ENCODE results near the gene MAP3K20. TPM values are rescaled to one million over a fixed set of nuclear protein-coding genes. Genes with fewer than 3 reads are reported as not detected.

MAP3K20 gene
- total RNA-seq, 3 donors from 2014 or later, result 34.8 to 67.0 (median 42.9) TPM

DNA sequence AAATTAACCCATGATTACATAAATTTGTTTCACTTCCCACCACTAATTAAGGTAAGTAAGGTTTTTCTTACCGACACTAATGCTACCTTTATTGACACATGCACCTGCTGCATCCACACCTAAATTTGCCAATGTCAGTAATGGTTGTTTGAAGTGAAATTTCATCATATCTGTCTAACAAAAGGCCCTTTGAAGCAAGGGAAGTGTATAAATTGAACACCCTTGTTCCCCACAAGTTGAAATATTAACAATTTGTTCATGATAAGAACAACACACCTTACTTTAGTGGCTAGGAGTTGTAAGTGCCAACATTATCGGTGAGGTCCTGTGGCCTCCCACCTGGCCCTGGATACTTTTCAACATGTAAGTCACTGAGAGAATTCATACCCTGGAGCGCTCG is 162.7 kb downstream of the MAP3K20 start:
- Histone ChIP-seq H3K4me1 (no peaks in the 10 kb centered on the region), H3K9me3 (no peaks in the 10 kb centered on the region), H3K36me3 (no peaks in the 10 kb centered on the region), H3K27me3 (no peaks in the 10 kb centered on the region), H3K4me3 (no peak overlapping the region), H3K27ac (no peak overlapping the region)
- intact Hi-C loops (cut with DNase I; ENCODE audit: low total_unique reads), result no loop called here
- TF ChIP-seq CTCF (IDR thresholded peaks at IDR 0.05) (no peak), POLR2AphosphoS5 (IDR thresholded peaks at IDR 0.05) (no peak), POLR2A (IDR thresholded peaks at IDR 0.05) (no peak)
- no peak for DNase-seq (ENCODE audit: low spot score in 2 of 2)

DNA sequence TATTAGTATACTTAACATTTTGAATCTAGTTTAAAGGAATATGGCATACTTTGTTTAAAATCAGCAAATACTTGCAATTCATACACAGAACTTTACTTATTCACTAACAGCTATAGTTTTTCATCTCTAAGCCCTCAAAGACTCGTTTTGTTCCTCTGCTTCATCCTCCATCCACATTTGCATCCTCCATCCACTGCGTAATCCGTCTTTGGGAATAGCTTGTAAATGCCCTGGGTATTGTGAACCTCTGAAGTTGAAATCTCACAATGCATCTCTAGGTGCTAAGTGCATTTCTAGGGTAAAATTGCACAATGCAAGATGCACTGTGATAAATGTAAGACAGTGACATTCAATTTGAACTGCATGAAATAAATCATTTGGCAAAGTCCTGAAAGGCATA is 163.2 kb downstream of the MAP3K20 start:
- H3K27me3 ChIP-seq, result no peaks in the 10 kb centered on the region
- intact Hi-C loops (cut with DNase I; ENCODE audit: low total_unique reads), result no loop called here
- no peaks in the 10 kb centered on the region for H3K4me1 ChIP-seq
- no peak for TF ChIP-seq CTCF (IDR thresholded peaks at IDR 0.05)
- no peak for TF ChIP-seq POLR2A (IDR thresholded peaks at IDR 0.05)
- TF ChIP-seq POLR2AphosphoS5 (IDR thresholded peaks at IDR 0.05), result no peak
- H3K9me3 ChIP-seq, result no peaks in the 10 kb centered on the region
- no peak overlapping the region for H3K4me3 ChIP-seq
- DNase-seq (ENCODE audit: low spot score in 2 of 2), result no peak
- no peaks in the 10 kb centered on the region for H3K36me3 ChIP-seq
- H3K27ac ChIP-seq, result no peak overlapping the region

DNA sequence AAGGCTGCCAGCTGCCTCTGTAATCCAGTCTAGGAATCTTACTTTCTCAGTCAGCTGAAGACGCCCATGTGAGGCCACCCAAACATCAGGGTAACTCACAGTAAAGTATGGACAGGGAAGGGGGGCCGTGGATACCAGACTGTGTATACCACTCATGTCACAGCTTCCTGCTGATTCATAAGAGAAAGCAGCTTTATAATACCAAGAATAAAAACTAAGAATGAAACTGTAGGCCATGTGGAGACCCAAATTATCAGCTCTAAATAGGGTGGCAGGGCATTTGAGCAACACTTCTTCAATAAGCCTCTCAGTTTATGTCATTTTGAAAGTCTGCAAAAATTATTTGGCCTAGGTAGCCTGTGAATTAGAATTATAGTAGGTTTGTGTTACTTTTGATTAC is 164.0 kb downstream of the MAP3K20 start:
- no peaks in the 10 kb centered on the region for H3K36me3 ChIP-seq
- no peaks in the 10 kb centered on the region for H3K27me3 ChIP-seq
- H3K4me3 ChIP-seq, result no peak overlapping the region
- intact Hi-C loops (cut with DNase I; ENCODE audit: low total_unique reads), result no loop called here
- no peaks in the 10 kb centered on the region for H3K4me1 ChIP-seq
- H3K9me3 ChIP-seq, result no peaks in the 10 kb centered on the region
- H3K27ac ChIP-seq, result no peak overlapping the region
- TF ChIP-seq CTCF (IDR thresholded peaks at IDR 0.05) (no peak), POLR2A (IDR thresholded peaks at IDR 0.05) (no peak), POLR2AphosphoS5 (IDR thresholded peaks at IDR 0.05) (no peak)
- DNase-seq (ENCODE audit: low spot score in 2 of 2), result no peak

- DNase-seq (ENCODE audit: low spot score in 2 of 2), result no peak
- Histone ChIP-seq H3K4me1 (no peaks in the 10 kb centered on the region), H3K4me3 (no peak overlapping the region), H3K9me3 (no peaks in the 10 kb centered on the region), H3K27ac (no peak overlapping the region), H3K27me3 (no peaks in the 10 kb centered on the region), H3K36me3 (no peaks in the 10 kb centered on the region)
- intact Hi-C loops (cut with DNase I; ENCODE audit: low total_unique reads), result no loop called here
- TF ChIP-seq CTCF (IDR thresholded peaks at IDR 0.05) (no peak), POLR2AphosphoS5 (IDR thresholded peaks at IDR 0.05) (no peak), POLR2A (IDR thresholded peaks at IDR 0.05) (no peak)
Observed at GRCh38 chr2:173240083-173240482, 164.4 kb downstream of the MAP3K20 start.

DNA sequence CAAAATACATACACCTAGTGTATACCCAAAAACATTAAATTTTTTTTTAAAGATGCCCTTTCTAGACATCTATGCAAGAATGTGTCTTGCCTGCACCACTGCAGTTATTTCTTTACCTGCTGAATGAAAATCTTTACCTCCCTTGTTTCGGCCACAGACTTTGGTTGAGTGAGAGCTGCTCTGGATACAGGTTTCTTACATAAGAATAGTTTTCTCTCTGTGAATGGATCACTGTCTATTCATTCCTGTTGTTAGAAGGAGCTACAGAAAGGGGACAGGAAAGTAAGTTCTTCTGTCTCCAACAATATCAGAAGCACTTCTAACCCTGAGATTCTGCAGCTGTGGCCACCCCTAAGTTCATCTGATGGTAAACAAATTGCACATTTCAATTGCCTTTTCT is 166.0 kb downstream of the MAP3K20 start:
- H3K4me3 ChIP-seq, result no peak overlapping the region
- intact Hi-C loops (cut with DNase I; ENCODE audit: low total_unique reads), result no loop called here
- TF ChIP-seq POLR2A (IDR thresholded peaks at IDR 0.05) (no peak), CTCF (IDR thresholded peaks at IDR 0.05) (no peak), POLR2AphosphoS5 (IDR thresholded peaks at IDR 0.05) (no peak)
- no peaks in the 10 kb centered on the region for H3K9me3 ChIP-seq
- H3K27me3 ChIP-seq, result no peaks in the 10 kb centered on the region
- no peaks in the 10 kb centered on the region for H3K36me3 ChIP-seq
- no peaks in the 10 kb centered on the region for H3K4me1 ChIP-seq
- no peak overlapping the region for H3K27ac ChIP-seq
- DNase-seq (ENCODE audit: low spot score in 2 of 2), result no peak
